Naive thymus-derived CD8-positive, alpha-beta T cell (primary cell): Measurements from ENCODE around the gene RAD51D. TPM values are rescaled to one million over a fixed set of nuclear protein-coding genes. Genes with fewer than 3 reads are reported as not detected.

Experiments used
- ATAC-seq, 2 donors: fragments of 150-1000 bp; cut with Tn5 transposase in 1 of 2; sonication (Bioruptor Pico), chemical (Tn5 transposase) in 1 of 2; 1 replicate in 1 of 2; 2 replicates in 1 of 2; pipeline ENCODE4 v1.10.0; 2021; ENCODE audit warnings: mild to moderate bottlenecking in 2 of 2, moderate library complexity in 2 of 2
- POLR2A ChIA-PET: fragments of 350-600 bp; sonication (Branson Sonifier 250); formaldehyde crosslinking; loops from one replicate; lab custom pipeline; 2021; ENCODE audit warnings: antibody characterized with exemption; lab: Charles Lee
- DNase-seq, 10 donors: peaks; one replicate each; pipeline versions ENCODE4 v3.0.0 to v3.0.0-alpha.2; 2020 to 2022
- H3K27ac Mint-ChIP-seq, 10 donors: one replicate each; pipeline ENCODE4 v1.8.0; 2020 to 2022; ENCODE audit warnings: mild to moderate bottlenecking in 10 of 10, mixed read lengths in 10 of 10, moderate library complexity in 4 of 10, inconsistent platforms in 1 of 10
- H3K27me3 Mint-ChIP-seq, 5 donors: one replicate each; pipeline ENCODE4 v1.8.0; 2021 to 2022; ENCODE audit warnings: mixed read lengths in 5 of 5
- H3K36me3 Mint-ChIP-seq, 3 donors: one replicate each; pipeline ENCODE4 v1.8.0; 2020 to 2022; ENCODE audit warnings: mixed read lengths in 3 of 3, mild to moderate bottlenecking in 2 of 3, inconsistent platforms in 1 of 3
- H3K4me1 Mint-ChIP-seq, 4 donors: one replicate each; pipeline ENCODE4 v1.8.0; 2021 to 2022; ENCODE audit warnings: mixed read lengths in 4 of 4
- H3K4me3 Mint-ChIP-seq, 10 donors: one replicate each; pipeline ENCODE4 v1.8.0; 2020 to 2022; ENCODE audit warnings: mild to moderate bottlenecking in 10 of 10, mixed read lengths in 10 of 10, moderate library complexity in 6 of 10, inconsistent platforms in 1 of 10
- H3K9me3 Mint-ChIP-seq, 9 donors: one replicate each; pipeline ENCODE4 v1.8.0; 2020 to 2022; ENCODE audit warnings: mixed read lengths in 9 of 9, mild to moderate bottlenecking in 3 of 9, inconsistent platforms in 1 of 9, moderate library complexity in 1 of 9
- polyA plus RNA-seq, 3 donors: library from polyadenylated mRNA; unstranded; fragments of 300-500 nt; fragmentation: Illumina TruSeq; gene quantifications; one replicate each; pipeline ENCODE4 v1.2.3, GENCODE V29; 2021
- total RNA-seq, 8 experiments: library from RNA in 2 of 8; stranded (reverse) in 2 of 8; gene quantifications; one replicate each; pipeline ENCODE4 v1.2.3 and lab custom pipeline; 2021 to 2026

Gene RAD51D
- total and polyA plus RNA-seq, 5 experiments from 2014 or later = 6.5 to 28.7 (median 13.6) TPM

GRCh38 chr17:35044181-35044580 is 75.5 kb downstream of the RAD51D start:
- H3K4me3 Mint-ChIP-seq = peak overlapping the region in 2 of 10 donors; percentile 22 to 81
- peaks cover 31 to 75% (median 70%) of the 10 kb centered on the region in 4 donors for H3K4me1 Mint-ChIP-seq
- ATAC-seq = no peak
- POLR2A ChIA-PET = interaction anchor here (0.6 to 3.5 kb wide), 4 partner anchors 19 to 42 kb away, joined by 3 to 18 read pairs (median 3); partner anchors contain the start of gene RFFL
- peak overlapping the region; percentile 72 to 99 (median 94) for H3K27ac Mint-ChIP-seq
- H3K36me3 Mint-ChIP-seq = peaks cover 0 to 3% (median 0%) of the 10 kb centered on the region in 3 donors
- H3K9me3 Mint-ChIP-seq = no peaks in the 10 kb centered on the region
- no peak for DNase-seq
- H3K27me3 Mint-ChIP-seq = no peaks in the 10 kb centered on the region

Other genes with a start within 250 kb of the RAD51D start
- 1 to 10 TPM; 3.9 to 4.0 TPM for gene CCT6B, start 158.4 kb downstream of the RAD51D start, total RNA-seq
- gene CCT6B, start 158.4 kb downstream of the RAD51D start, polyA plus RNA-seq = 1 to 10 TPM in 2 of 3 donors, under 1 TPM in 1; 0.35 to 2.4 (median 1.3) TPM
- gene ZNF830, start 158.3 kb downstream of the RAD51D start, total RNA-seq = 10 to 100 TPM; 48.0 to 55.6 TPM
- gene ZNF830, start 158.3 kb downstream of the RAD51D start, polyA plus RNA-seq = 10 to 100 TPM; 17.4 to 27.6 (median 18.7) TPM
- 10 to 100 TPM; 49.8 to 51.7 TPM for gene LIG3, start 139.3 kb downstream of the RAD51D start, total RNA-seq
- gene LIG3, start 139.3 kb downstream of the RAD51D start, polyA plus RNA-seq = 10 to 100 TPM; 12.2 to 15.2 (median 13.1) TPM
- gene RFFL, start 56.2 kb downstream of the RAD51D start, total RNA-seq = 10 to 100 TPM; 69.1 to 70.1 TPM
- 10 to 100 TPM; 30.8 to 39.7 (median 31.9) TPM for gene RFFL, start 56.2 kb downstream of the RAD51D start, polyA plus RNA-seq
- gene FNDC8, start 1.8 kb upstream of the RAD51D start, total RNA-seq = not detected
- gene FNDC8, start 1.8 kb upstream of the RAD51D start, polyA plus RNA-seq = not detected
- gene NLE1, start 22.4 kb upstream of the RAD51D start, total RNA-seq = 10 to 100 TPM; 16.7 to 21.7 TPM
- 1 to 10 TPM; 4.6 to 6.4 (median 5.3) TPM for gene NLE1, start 22.4 kb upstream of the RAD51D start, polyA plus RNA-seq
- under 1 TPM; 0.36 TPM for gene UNC45B, start 28.0 kb upstream of the RAD51D start, total RNA-seq
- under 1 TPM; 0.15 to 0.59 (median 0.28) TPM for gene UNC45B, start 28.0 kb upstream of the RAD51D start, polyA plus RNA-seq
- under 1 TPM in 1 of 2 experiments, not detected in 1; 0.33 TPM for gene SLC35G3, start 74.5 kb upstream of the RAD51D start, total RNA-seq
- under 1 TPM; 0.15 to 0.47 (median 0.18) TPM for gene SLC35G3, start 74.5 kb upstream of the RAD51D start, polyA plus RNA-seq
- gene SLFN5, start 123.2 kb upstream of the RAD51D start, total RNA-seq = 100 to 1,000 TPM; 224 to 227 TPM
- 100 to 1,000 TPM in 1 of 3 donors, 10 to 100 TPM in 2; 73.8 to 161 (median 87.4) TPM for gene SLFN5, start 123.2 kb upstream of the RAD51D start, polyA plus RNA-seq